Lower lobe of right lung (tissue), 2 donors: ENCODE data around the gene DPP4. TPM values are rescaled to one million over a fixed set of nuclear protein-coding genes. Genes with fewer than 3 reads are reported as not detected.

ENCODE experiments used
- ATAC-seq, 2 donors: fragments of 200-7000 bp; cut with Tn5 transposase; one replicate each; pipeline ENCODE4 v1.9.1; 2020 to 2022; ENCODE audit warnings: mild to moderate bottlenecking in 2 of 2, moderate library complexity in 2 of 2
- DNase-seq: peaks from one replicate; pipeline ENCODE4 v3.0.0-alpha.2; 2020
- H3K27ac ChIP-seq: fragments of 200-600 bp; one replicate; pipeline ENCODE4 v1.8.0; 2022
- H3K27me3 ChIP-seq: fragments of 200-600 bp; one replicate; pipeline ENCODE4 v1.8.0; 2022; ENCODE audit warnings: low read depth
- H3K36me3 ChIP-seq: fragments of 200-600 bp; one replicate; pipeline ENCODE4 v1.8.0; 2022; ENCODE audit warnings: mild to moderate bottlenecking
- H3K4me1 ChIP-seq: fragments of 200-600 bp; one replicate; pipeline ENCODE4 v1.8.0; 2022
- H3K4me3 ChIP-seq: fragments of 200-600 bp; one replicate; pipeline ENCODE4 v1.8.0; 2022; ENCODE audit warnings: mild to moderate bottlenecking
- H3K9me3 ChIP-seq: fragments of 200-600 bp; one replicate; pipeline ENCODE4 v1.8.0; 2022
- CTCF ChIP-seq: fragments of 200-600 bp; IDR thresholded peaks from one replicate; pipeline ENCODE4 v1.8.0; 2022; ENCODE audit warnings: antibody characterized with exemption, mild to moderate bottlenecking
- intact Hi-C: fragments of 100-400 bp; cut with DNase I; formaldehyde crosslinking; loops from one replicate; pipeline ENCODE4 v1.11.0; 2022
- total RNA-seq: library from RNA; stranded (reverse); fragmentation: NEBNext Ultra II Directional; extraction: Animal tissue kit (Norgen Biotek cat#: 25700); gene quantifications from one replicate; pipeline ENCODE4 v1.2.1, GENCODE V29; 2021
- donor health status: DM: no; HTN: yes; CAD: no; lungs with severe emphysema.

The DPP4 gene
- total RNA-seq, 1 donor from 2014 or later = 24.5 TPM

DNA sequence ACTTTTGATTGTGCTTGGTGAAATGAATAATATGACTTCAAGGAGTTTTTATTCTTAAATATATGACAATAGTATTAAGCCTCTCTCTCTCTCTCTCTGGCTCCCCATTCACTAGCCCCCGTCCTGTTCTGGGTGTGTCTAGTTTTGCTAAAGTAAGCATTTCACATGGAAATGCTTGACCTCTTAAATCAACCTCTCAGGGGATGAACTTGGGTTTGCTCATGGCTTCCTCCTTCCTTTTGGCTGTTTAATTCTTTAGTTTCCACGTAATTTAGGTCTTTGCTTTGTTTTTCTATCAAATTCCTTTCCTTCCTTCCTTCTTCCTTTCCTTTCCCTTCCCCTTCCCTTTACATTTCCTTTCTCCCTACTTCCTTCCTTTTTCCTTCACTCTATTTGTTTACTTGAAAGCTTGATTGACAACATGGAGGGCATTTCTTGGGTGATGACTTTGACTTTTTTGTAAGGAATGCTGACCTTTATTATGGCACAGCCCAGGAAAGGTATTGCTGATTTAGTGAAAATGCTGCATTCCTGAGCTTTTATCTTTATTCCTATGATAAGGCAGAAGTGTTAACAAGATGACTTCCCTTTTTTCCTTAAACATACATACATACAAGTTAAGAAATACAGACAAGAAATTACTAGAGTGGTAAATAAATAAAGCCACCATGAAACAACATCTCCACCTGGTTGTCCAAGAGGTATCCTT, 3.6 kb downstream of the DPP4 start:
- Histone ChIP-seq H3K4me1 (peaks cover 11% of the 10 kb centered on the region), H3K27ac (no peak overlapping the region), H3K36me3 (no peaks in the 10 kb centered on the region), H3K27me3 (no peaks in the 10 kb centered on the region), H3K9me3 (no peaks in the 10 kb centered on the region), H3K4me3 (no peak overlapping the region)
- intact Hi-C loops = no loop called here
- ATAC-seq = no peak
- TF ChIP-seq CTCF = no peak
- no peak for DNase-seq

GRCh38 chr2:162069267-162069903, 4.6 kb downstream of the DPP4 start:
- no peak for ATAC-seq
- no peak for TF ChIP-seq CTCF

DNA sequence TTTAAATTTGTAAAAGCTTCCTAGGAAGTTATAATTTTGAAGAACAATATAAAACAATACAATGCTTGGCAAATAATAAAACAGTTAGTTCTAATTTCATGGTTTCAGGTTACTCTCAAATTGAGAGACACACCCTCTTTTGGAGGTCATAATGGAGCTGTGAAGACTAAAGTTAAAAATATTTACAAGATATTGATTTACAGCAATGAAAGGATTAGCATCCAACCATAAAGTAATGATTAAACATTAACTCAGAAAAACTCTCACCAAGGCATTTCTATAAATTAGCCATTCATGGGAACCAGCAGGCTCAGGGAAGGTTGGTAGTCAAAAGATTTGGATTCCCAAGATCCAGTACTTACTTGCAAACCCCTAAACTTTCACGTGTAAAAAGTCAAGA, 6.4 kb downstream of the DPP4 start:
- Histone ChIP-seq H3K27ac (no peak overlapping the region), H3K27me3 (no peaks in the 10 kb centered on the region), H3K4me3 (no peak overlapping the region), H3K4me1 (peaks cover 13% of the 10 kb centered on the region), H3K9me3 (no peaks in the 10 kb centered on the region), H3K36me3 (no peaks in the 10 kb centered on the region)
- DNase-seq (no peak), ATAC-seq (no peak)
- intact Hi-C loops = no loop called here
- TF ChIP-seq CTCF = no peak

More at GRCh38 chr2:162069267-162069903, 4.6 kb downstream of the DPP4 start:
- no peaks in the 10 kb centered on the region for H3K27me3 ChIP-seq
- DNase-seq = no peak
- intact Hi-C loops = no loop called here
- H3K36me3 ChIP-seq = no peaks in the 10 kb centered on the region
- no peak overlapping the region for H3K4me3 ChIP-seq
- peaks cover 2% of the 10 kb centered on the region for H3K4me1 ChIP-seq
- H3K27ac ChIP-seq = no peak overlapping the region
- no peaks in the 10 kb centered on the region for H3K9me3 ChIP-seq

DNA sequence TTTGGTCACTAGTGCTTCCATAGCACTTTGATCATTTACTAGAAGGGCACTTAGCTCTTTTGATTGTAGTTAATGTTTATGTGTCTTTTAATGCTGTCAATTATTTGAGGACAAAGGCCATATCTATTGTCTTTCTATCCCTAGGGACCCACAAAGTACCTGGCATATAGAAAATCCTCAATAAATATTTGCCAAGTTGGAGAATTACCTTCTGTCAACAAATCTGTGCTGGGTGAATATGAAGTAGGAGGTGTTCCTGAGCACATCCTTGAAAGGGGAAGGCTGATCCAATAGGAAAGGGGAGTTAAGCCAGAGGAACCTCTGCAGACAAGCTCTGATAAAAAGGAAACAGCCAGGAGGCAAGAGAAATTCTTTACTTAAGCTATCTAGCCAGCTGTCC, 8.2 kb downstream of the DPP4 start:
- H3K4me3 ChIP-seq = no peak overlapping the region
- H3K27ac ChIP-seq = no peak overlapping the region
- no peak for ATAC-seq
- peaks cover 13% of the 10 kb centered on the region for H3K4me1 ChIP-seq
- intact Hi-C loops = no loop called here
- H3K36me3 ChIP-seq = no peaks in the 10 kb centered on the region
- H3K27me3 ChIP-seq = no peaks in the 10 kb centered on the region
- H3K9me3 ChIP-seq = no peaks in the 10 kb centered on the region
- DNase-seq = no peak
- no peak for TF ChIP-seq CTCF

DNA sequence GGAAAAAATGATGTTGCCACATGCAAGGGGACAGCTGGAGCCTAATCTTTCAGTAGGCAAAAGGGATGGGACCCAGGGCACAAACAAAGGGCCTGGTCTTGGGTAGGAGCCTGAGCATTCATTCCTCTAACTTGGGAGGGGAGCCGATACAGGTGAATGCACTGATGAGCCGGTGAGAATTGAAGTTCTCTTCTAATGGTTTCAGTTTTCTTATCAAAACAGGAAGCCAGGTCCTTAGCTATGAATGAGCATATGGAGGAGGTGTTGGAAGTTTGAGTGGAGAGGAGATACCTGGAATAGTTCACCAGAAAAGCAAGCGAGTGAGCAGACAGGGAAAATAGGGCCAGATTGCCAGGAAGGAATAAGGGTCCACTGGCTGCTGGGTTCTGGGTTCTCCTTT, 10.1 kb downstream of the DPP4 start:
- Histone ChIP-seq H3K27me3 (no peaks in the 10 kb centered on the region), H3K9me3 (no peaks in the 10 kb centered on the region), H3K36me3 (no peaks in the 10 kb centered on the region), H3K4me3 (no peak overlapping the region), H3K27ac (no peak overlapping the region), H3K4me1 (peaks cover 15% of the 10 kb centered on the region)
- DNase-seq (no peak), ATAC-seq (peak; percentile 37 to 42)
- TF ChIP-seq CTCF = no peak
- intact Hi-C loops = no loop called here
